ENCODE data around the gene MCEE. TPM values are rescaled to one million over a fixed set of nuclear protein-coding genes. Genes with fewer than 3 reads are reported as not detected.
"Not testable (repeated sequence)": the region's sequence is repeated elsewhere in the genome, so short reads cannot be mapped to it uniquely, and the experiment has no call there.

MCEE gene
- total RNA-seq, 2 experiments from 2014 or later, result 18.1 to 19.1 TPM

DNA sequence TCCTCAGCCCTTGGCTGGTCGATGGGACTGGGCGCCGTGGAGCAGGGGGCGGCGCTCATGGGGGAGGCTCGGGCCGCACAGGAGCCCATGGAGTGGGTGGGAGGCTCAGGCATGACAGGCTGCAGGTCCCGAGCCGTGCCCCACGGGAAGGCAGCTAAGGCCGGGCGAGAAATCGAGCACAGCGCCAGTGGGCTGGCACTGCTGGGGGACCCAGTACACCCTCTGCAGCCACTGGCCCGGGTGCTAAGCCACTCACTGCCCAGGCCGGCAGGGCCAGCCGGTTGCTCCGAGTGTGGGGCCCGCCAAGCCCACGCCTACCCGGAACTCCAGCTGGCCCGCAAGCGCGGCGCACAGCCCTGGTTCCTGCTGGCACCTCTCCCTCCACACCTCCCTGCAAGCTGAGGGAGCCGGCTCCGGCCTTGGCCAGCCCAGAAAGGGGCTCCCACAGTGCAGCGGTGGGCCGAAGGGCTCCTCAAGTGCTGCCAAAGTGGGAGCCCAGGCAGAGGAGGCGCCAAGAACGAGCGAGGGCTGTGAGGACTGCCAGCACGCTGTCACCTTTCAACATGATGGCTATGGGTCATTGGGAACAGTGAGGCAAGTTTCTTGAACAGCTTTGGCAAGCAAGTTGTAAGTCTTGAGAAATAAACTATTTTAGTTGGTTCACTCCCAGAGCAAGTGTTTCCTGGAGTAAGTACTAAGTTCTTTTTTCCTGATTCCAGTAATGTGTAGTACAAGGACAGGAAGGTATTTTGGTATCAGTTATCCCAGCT is 37.4 kb downstream of the MCEE start:
- POLR2A ChIA-PET; H3K4me3 Mint-ChIP-seq; H3K27ac Mint-ChIP-seq; H3K9me3 Mint-ChIP-seq; H3K4me1 Mint-ChIP-seq; H3K36me3 Mint-ChIP-seq (ENCODE audit: low read depth); DNase-seq: not testable (repeated sequence)
- CTCF ChIA-PET, result interaction anchor here (1.7 kb wide), 1 partner anchor 24 kb away, joined by 4 read pairs; the partner anchor contains the start of gene NAGK
- H3K27me3 Mint-ChIP-seq, result peaks cover 16% of the 10 kb centered on the region

DNA sequence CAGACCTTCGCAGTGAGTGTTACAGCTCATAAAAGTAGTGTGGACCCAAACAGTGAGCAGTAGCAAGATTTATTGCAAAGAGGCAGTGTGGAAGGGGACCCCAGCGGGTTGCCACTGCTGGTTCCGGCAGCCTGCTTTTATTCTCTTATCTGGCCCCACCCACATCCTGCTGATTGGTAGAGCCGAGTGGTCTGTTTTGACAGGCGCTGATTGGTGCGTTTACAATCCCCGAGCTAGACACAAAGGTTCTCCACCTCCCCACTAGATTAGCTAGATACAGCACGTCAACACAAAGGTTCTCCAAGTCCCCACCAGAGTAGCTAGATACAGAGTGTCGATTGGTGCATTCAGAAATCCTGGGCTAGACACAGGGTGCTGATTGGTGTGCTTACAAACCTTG is 38.2 kb downstream of the MCEE start:
- not testable (repeated sequence) for DNase-seq; H3K4me3 Mint-ChIP-seq; H3K4me1 Mint-ChIP-seq; H3K27ac Mint-ChIP-seq; H3K36me3 Mint-ChIP-seq (ENCODE audit: low read depth); H3K9me3 Mint-ChIP-seq
- ChIA-PET POLR2A (interaction anchor here (1.0 kb wide), 2 partner anchors 14 to 24 kb away, joined by 3 to 4 read pairs; no protein-coding TSS in a partner anchor), CTCF (interaction anchor here (1.3 to 1.7 kb wide), 2 partner anchors 9 to 23 kb away, joined by 4 read pairs; partner anchors contain the start of gene NAGK)
- peaks cover 24% of the 10 kb centered on the region for H3K27me3 Mint-ChIP-seq

DNA sequence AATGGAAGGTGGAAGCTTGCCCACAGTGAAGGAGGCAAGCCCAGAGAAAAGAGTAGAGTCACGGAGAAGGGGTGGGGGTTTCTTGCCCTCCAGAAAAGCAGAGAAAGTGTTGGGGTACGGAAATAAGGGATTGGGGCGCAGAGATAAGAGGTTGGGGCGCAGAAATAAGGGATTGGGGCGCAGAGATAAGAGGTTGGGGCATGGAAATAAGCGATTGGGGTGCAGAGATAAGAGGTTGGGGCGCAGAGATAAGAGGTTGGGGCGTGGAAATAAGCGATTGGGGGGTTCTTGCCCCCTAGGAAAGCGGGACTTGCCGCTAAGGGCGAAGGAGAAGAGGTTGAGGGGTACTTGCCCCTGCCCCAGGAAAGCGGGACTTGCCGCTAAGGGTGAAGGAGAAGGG is 40.6 kb downstream of the MCEE start:
- H3K9me3 Mint-ChIP-seq; H3K36me3 Mint-ChIP-seq (ENCODE audit: low read depth); CTCF ChIA-PET; POLR2A ChIA-PET; H3K4me3 Mint-ChIP-seq; H3K27ac Mint-ChIP-seq; DNase-seq; H3K4me1 Mint-ChIP-seq: not testable (repeated sequence)
- H3K27me3 Mint-ChIP-seq, result peaks cover 35% of the 10 kb centered on the region

DNA sequence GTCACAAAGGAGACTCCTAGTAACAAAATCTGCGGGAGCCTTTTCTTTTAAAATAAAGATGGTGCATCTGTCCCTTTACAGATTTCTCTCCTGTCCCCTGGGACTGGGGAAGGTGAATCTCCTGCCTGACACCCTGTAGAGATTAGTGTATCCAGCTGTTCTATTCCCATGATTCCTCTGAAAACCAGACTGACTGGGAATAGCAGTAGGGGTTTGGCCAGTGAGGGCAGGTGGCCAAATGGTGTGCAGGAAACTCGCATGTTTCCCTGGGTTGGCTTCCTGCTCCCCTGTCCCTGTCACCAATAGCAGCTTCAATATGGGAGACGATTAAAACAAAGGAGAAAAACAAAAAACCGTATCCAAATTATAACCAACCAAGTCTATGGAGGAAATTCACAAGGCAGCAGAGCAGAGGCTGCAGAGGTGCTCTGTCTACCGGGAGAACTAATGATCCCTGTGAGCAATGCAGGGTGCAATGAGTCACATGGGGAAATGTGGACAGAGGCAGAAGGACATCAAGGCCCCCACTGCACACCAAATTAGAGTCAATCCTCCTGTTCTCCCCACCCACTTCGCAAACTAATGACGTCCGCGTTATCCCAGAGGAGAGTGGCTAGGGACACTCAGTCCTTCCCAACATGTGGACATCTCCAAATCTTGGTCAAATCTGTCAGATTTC is 44.6 kb downstream of the MCEE start:
- Mint-ChIP-seq H3K4me1 (peaks cover 15% of the 10 kb centered on the region), H3K27me3 (peaks cover 40% of the 10 kb centered on the region)
- H3K9me3 Mint-ChIP-seq; DNase-seq; H3K27ac Mint-ChIP-seq; CTCF ChIA-PET; H3K4me3 Mint-ChIP-seq; H3K36me3 Mint-ChIP-seq (ENCODE audit: low read depth): not testable (repeated sequence)
- POLR2A ChIA-PET, result interaction anchor here (6.4 kb wide), 1 partner anchor 16 kb away, joined by 50 read pairs; the partner anchor contains the start of gene NAGK

DNA sequence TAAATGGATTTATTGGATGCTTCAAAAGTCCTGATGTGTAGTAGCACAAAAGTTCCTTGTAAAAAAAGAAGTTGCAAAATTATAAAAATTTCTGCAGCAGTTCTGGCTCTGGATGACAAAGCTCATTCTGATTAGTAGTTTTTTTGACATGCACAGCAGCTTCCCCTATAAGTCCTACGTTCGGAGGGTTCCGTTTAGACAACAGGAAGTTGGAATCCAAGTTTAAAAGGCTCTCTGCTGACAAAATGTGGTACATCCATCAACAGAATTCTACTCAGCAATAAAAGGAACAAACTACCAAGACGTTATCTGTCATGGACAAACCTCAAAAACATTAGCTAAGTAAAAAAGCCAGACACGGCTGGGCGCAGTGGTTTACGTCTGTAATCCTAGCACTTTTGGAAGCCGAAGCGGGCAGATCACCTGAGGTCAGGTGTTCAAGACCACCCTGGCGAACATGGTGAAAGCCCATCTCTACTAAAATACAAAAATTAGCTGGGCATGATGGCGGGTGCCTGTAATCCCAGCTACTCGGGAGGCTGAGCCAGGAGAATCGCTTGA is 46.2 kb downstream of the MCEE start:
- H3K4me3 Mint-ChIP-seq; H3K36me3 Mint-ChIP-seq (ENCODE audit: low read depth); H3K27ac Mint-ChIP-seq; CTCF ChIA-PET; DNase-seq; H3K9me3 Mint-ChIP-seq: not testable (repeated sequence)
- Mint-ChIP-seq H3K4me1 (peaks cover 15% of the 10 kb centered on the region), H3K27me3 (peaks cover 36% of the 10 kb centered on the region)
- POLR2A ChIA-PET, result interaction anchor here (1.0 to 6.4 kb wide), 2 partner anchors 14 to 47 kb away, joined by 4 to 50 read pairs; partner anchors contain the start of gene NAGK

DNA sequence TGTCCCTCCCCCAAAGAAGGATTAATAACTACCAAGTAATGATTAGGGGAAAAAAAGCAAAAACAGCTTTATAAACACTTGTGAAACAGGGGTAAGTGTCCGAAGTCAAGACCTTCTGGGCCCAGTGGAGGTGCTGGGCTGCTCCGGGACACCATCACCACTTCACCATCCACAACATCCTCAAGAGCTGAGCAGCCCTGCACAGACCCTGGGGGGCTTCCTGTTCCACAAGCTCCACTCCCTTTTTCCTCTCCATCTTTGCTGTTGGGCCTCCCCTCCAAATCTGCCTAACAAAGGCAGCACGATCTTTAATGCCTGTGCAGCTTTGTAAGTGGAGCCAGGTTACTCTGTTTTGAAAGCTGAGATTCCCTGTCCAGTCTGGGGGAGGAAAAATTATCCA is 46.7 kb downstream of the MCEE start:
- DNase-seq, H3K27ac Mint-ChIP-seq, H3K4me3 Mint-ChIP-seq, H3K9me3 Mint-ChIP-seq, CTCF ChIA-PET: not testable (repeated sequence)
- H3K36me3 Mint-ChIP-seq (ENCODE audit: low read depth), result peaks cover 11% of the 10 kb centered on the region
- H3K4me1 Mint-ChIP-seq, result peaks cover 15% of the 10 kb centered on the region
- POLR2A ChIA-PET, result interaction anchor here (1.0 to 6.4 kb wide), 2 partner anchors 14 to 48 kb away, joined by 4 to 50 read pairs; partner anchors contain the start of gene NAGK
- H3K27me3 Mint-ChIP-seq, result peaks cover 33% of the 10 kb centered on the region

DNA sequence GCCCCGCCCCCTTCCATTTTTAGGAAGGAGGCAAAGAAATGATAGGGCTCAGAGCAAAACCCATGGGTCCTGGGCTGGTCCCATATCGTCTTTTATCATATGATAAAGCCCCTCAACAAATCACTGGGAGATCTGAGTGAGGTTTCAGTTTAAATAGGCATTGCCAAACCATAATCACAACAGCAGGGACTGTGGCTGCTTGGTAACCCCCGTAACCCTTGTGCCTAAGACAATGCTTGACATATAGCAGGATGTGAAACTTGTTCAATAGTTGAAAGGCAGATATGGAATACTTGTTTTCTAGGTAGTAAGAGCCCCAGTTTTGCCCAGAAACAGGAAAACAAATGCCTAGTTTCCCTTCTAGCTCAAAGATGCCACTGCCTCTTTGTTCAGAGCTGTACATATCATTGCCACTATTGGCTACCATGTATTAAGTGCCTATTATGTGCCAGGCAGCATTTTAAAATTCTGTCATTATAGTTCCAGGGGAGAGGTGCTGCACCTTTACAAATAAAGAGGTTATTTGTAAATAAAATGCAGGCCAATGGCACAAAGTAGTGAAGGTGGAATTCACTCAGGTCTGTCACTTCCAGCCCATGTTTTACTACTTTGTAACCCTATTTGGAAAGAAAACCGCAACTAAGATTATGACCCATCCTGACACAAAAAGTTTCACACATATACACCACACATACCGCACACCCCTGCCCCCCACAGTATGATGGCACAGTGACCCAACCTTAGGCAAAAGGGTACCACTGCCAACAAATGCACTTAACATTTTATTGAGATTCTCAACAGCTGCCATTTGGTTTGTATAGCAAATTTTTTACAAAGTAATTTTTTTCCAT is 47.4 kb downstream of the MCEE start:
- no peak overlapping the region for H3K4me3 Mint-ChIP-seq
- DNase-seq, result peak; percentile 67
- ChIA-PET POLR2A (interaction anchor here (6.4 kb wide), 1 partner anchor 13 kb away, joined by 50 read pairs; the partner anchor contains the start of gene NAGK), CTCF (no interaction called here)
- no peaks in the 10 kb centered on the region for H3K9me3 Mint-ChIP-seq
- peaks cover 15% of the 10 kb centered on the region for H3K36me3 Mint-ChIP-seq (ENCODE audit: low read depth)
- H3K4me1 Mint-ChIP-seq, result peaks cover 15% of the 10 kb centered on the region
- peaks cover 28% of the 10 kb centered on the region for H3K27me3 Mint-ChIP-seq
- no peak overlapping the region for H3K27ac Mint-ChIP-seq

DNA sequence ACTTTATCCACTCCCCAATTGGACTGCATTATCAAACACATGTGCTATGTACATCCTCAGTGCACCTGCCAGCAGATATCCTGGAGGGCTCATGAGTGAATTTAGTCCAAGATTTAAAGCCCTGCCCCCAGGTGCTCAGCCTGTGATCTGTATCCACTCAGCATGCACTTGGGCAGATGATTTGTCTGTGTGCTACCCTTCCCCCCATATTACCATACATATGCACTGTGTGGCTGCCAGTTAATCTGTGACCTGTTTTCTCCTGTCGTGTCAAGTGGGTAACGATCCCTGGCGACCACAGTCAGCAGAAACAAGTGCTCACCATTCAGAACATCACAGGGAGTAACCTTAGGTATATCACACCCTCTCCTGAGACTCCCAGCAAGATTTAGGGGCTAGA is 51.4 kb downstream of the MCEE start:
- DNase-seq, result no peak
- Mint-ChIP-seq H3K4me1 (peaks cover 18% of the 10 kb centered on the region), H3K36me3 (ENCODE audit: low read depth) (peaks cover 34% of the 10 kb centered on the region), H3K27ac (no peak overlapping the region), H3K27me3 (peaks cover 2% of the 10 kb centered on the region), H3K9me3 (no peaks in the 10 kb centered on the region), H3K4me3 (no peak overlapping the region)
- ChIA-PET CTCF (no interaction called here), POLR2A (no interaction called here)

DNA sequence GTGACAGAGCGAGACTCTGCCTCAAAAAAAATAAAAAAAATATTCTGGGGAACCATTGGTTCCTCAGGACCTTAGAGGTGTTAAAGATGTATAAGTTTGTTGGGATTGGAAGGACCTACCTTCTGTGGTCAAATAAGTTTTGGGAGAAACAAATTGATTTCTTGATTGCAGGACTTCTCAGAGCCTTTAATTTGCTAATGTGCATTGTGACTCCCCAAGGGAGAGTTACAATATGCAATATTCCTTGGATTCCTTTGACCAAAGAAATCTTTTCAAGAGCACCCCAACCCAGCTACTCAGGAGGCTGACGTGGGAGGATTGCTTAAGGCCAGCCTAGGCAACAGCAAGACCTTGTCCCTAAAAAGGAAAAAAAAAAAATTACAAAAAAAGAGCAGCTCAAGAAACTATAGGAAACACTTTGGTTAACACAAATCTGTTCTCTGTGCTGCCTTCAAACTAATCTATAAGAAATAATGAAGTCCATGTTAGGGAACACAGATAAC is 55.1 kb downstream of the MCEE start:
- CTCF ChIA-PET, result no interaction called here
- no peaks in the 10 kb centered on the region for H3K27me3 Mint-ChIP-seq
- peaks cover 49% of the 10 kb centered on the region for H3K36me3 Mint-ChIP-seq (ENCODE audit: low read depth)
- no peaks in the 10 kb centered on the region for H3K9me3 Mint-ChIP-seq
- H3K27ac Mint-ChIP-seq, result no peak overlapping the region
- POLR2A ChIA-PET, result no interaction called here
- no peak for DNase-seq
- no peak overlapping the region for H3K4me3 Mint-ChIP-seq
- H3K4me1 Mint-ChIP-seq, result peaks cover 41% of the 10 kb centered on the region

DNA sequence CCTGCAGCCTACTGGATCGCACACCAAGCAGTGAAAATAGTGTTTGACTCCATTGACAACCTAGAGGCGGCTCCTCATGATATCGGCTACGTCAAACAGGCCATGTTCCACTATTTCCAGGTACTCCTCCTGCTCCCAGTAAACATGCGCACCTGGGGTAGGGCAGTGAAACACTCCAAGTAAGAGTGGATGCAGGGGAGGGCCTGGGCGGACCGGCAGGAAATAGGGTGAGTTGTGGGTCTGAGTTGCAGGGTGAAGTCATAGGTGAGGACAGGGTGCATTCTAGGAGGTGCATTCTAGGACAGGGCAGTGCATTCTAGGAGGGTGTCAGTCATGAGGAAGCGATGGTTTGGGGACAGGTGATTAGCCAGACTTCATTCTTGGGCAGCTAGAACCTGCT is 56.6 kb downstream of the MCEE start:
- no peak overlapping the region for H3K4me3 Mint-ChIP-seq
- no peaks in the 10 kb centered on the region for H3K9me3 Mint-ChIP-seq
- H3K36me3 Mint-ChIP-seq (ENCODE audit: low read depth), result peaks cover 45% of the 10 kb centered on the region
- H3K27me3 Mint-ChIP-seq, result no peaks in the 10 kb centered on the region
- H3K27ac Mint-ChIP-seq, result peak overlapping the region; percentile 48
- POLR2A ChIA-PET, result no interaction called here
- CTCF ChIA-PET, result no interaction called here
- peaks cover 52% of the 10 kb centered on the region for H3K4me1 Mint-ChIP-seq
- DNase-seq, result no peak

DNA sequence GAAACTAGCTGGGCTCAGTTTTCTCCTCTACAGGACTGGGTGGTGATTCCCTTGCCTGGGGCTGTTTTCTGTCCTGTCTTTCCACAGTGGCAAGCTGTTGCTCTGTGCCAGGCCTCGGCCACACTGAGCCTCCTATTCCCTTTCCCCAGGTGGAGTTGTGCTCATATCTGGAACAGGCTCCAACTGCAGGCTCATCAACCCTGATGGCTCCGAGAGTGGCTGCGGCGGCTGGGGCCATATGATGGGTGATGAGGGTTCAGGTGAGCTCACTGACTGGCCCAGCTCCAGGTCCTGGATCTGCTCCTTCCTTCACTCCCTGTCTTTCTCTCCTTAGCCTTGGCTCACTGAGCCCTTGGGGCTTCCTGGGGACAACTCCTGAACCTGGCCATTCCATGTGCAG is 57.5 kb downstream of the MCEE start:
- Mint-ChIP-seq H3K36me3 (ENCODE audit: low read depth) (peaks cover 43% of the 10 kb centered on the region), H3K27ac (peak overlapping the region; percentile 11), H3K9me3 (no peaks in the 10 kb centered on the region), H3K4me1 (peaks cover 59% of the 10 kb centered on the region), H3K27me3 (no peaks in the 10 kb centered on the region), H3K4me3 (no peak overlapping the region)
- ChIA-PET CTCF (interaction anchor here (1.2 to 1.4 kb wide), 2 partner anchors 28 to 82 kb away, joined by 3 to 5 read pairs; no protein-coding TSS in a partner anchor), POLR2A (interaction anchor here (1.1 to 5.5 kb wide), 3 partner anchors 10 to 58 kb away, joined by 3 to 50 read pairs (median 43); partner anchors contain the start of genes MCEE and MPHOSPH10)
- no peak for DNase-seq

DNA sequence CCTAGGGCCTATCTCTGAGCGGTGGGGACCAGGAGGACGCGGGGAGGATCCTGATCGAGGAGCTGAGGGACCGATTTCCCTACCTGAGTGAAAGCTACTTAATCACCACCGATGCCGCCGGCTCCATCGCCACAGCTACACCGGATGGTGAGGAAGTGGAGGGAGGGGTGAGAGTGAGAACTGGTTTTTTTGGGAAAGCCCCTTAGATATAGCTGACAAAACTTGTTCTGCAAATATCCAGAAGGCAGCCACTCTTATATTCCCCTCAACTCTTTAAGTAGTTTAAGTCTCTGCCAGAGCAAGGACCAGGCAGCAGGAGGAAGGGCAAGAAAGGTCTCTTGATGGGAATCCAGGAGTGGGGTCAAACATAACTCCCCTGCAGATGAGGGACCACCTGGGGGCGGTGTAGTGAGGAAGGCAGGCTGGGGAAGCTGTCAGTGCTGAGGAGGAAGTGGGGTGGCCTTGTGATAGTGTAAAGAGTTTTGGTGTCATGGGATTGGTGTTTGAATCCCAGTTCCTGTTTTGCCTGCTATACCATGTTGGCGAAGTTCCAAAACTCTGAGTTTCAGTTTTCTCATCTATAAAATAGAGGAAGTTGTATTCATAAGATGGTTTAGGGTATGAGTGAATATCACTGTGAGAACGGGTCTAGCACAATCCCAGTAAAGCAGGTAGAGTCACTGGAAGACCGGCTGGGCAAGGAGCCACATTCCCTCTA is 58.2 kb downstream of the MCEE start:
- H3K4me1 Mint-ChIP-seq, result peaks cover 63% of the 10 kb centered on the region
- peak overlapping the region; percentile 65 for H3K27ac Mint-ChIP-seq
- CTCF ChIA-PET, result interaction anchor here (0.6 to 2.4 kb wide), 8 partner anchors 9 to 1796 kb away, joined by 3 to 7 read pairs (median 4); no protein-coding TSS in a partner anchor
- H3K27me3 Mint-ChIP-seq, result no peaks in the 10 kb centered on the region
- POLR2A ChIA-PET, result interaction anchor here (1.1 to 5.5 kb wide), 7 partner anchors 9 to 58 kb away, joined by 3 to 50 read pairs (median 4); partner anchors contain the start of genes MCEE and MPHOSPH10
- peak overlapping the region; percentile 38 for H3K4me3 Mint-ChIP-seq
- H3K9me3 Mint-ChIP-seq, result no peaks in the 10 kb centered on the region
- peak; percentile 57 for DNase-seq
- H3K36me3 Mint-ChIP-seq (ENCODE audit: low read depth), result peaks cover 37% of the 10 kb centered on the region

All from activated CD4-positive, alpha-beta memory T cell treated with anti-CD3 and anti-CD28 coated beads, Interleukin-2, amount 10 ng/mL, durations not matched to agents 7 days and 5 days (primary cell).